ENCODE results near the gene SND1.

DNA sequence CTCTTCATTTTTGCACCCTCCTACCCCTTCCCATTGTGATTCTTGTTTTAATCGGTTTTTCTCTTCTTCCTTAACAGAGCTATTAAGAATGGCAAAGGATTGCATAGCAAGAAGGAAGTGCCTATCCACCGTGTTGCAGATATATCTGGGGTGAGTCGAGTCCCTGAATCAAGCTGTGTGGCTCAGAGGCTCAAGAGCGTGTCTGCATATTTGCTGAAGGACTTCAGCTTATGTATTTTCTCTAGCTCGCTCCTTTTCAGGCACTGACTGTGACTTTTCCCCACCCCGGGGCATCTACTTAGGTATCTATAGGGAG, 252.6 kb downstream of the SND1 start:
- TF ChIP-seq, protein P1, sequence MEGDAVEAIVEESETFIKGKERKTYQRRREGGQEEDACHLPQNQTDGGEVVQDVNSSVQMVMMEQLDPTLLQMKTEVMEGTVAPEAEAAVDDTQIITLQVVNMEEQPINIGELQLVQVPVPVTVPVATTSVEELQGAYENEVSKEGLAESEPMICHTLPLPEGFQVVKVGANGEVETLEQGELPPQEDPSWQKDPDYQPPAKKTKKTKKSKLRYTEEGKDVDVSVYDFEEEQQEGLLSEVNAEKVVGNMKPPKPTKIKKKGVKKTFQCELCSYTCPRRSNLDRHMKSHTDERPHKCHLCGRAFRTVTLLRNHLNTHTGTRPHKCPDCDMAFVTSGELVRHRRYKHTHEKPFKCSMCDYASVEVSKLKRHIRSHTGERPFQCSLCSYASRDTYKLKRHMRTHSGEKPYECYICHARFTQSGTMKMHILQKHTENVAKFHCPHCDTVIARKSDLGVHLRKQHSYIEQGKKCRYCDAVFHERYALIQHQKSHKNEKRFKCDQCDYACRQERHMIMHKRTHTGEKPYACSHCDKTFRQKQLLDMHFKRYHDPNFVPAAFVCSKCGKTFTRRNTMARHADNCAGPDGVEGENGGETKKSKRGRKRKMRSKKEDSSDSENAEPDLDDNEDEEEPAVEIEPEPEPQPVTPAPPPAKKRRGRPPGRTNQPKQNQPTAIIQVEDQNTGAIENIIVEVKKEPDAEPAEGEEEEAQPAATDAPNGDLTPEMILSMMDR (IDR thresholded peaks at IDR 0.05) = no peak
- TF ChIP-seq POLR2A (IDR thresholded peaks at IDR 0.05) = no peak

Measured in body of pancreas (tissue), 4 donors.